Middle frontal gyrus (tissue), 1 donor: ENCODE results near the gene SLC43A2.
"Not testable (repeated sequence)": the region's sequence is repeated elsewhere in the genome, so short reads cannot be mapped to it uniquely, and the experiment has no call there.

ENCODE experiments used
- DNase-seq: peaks from one replicate; pipeline ENCODE4 v3.0.0-alpha.2; 2015; ENCODE audit warnings: low spot score; ENCODE audit errors: extremely low spot score

Gene SLC43A2

DNA sequence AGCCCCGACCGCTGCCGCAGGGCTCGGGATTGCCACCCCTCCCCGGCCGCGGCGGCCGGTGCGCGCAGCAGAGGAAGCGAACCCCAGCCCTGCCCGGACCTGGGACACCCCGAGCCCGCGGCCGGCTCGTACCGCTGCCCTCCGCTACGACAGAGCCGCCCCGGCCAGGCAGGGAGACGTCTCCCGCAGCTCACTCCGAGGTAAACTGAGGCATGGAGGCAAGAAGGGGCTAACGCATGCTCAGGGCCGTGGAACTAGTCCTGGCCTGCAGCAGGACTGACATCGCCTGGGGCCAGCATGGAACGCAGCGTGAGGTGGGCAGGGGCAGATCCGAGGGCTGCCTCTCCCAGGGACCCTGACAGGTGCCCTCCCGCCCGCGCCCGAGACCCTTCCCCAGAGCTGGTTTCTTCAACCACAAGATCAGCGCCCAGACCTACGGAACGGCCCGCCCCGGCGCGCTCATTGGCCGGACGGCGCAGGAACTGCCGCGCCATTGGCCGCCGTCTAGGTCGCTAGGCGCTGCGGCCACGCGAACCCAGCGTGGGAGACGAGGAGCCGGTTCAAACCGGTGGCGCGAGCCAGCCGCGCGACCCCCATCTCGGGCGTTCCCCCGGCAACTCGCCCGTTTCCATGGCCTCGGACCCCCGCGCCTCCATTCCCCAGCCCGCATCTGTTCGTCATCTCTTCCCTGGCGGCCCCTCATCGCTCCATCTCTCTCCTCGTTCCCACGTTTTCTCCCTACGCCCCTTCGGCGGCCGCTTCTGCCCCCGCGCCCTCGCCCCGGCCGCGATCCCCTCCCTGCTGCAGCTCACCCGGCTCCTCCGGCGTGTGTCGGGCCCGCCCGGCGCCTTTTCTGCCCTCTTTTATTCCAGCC is at the start of gene SLC43A2:
SLC43A2 (minus strand) TSS at position 853 of the 874 bp plus-strand sequence. CDS start 960 bp downstream, outside the sequence.
- DNase-seq, result peak; percentile 77

DNA sequence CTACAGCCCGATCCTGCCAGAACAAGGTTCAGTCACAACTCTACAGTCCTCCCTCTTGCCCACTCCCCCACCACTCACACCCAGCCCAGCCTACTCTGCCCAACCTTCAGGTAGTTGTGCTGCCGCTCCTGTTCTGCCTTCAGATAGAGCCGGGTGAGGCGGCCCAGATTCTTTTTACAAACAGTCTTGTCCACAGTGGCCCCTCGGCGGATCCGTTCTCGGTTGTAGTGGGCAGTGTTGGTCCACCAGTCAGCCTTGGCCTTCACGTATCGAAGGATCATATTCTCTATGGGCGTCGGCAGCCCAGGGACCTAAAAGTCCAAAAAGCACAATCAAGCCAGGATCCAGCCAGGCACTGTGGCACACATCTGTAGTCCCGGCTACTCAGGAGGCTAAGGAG is 47.8 kb upstream of the SLC43A2 start:
- no peak for DNase-seq

DNA sequence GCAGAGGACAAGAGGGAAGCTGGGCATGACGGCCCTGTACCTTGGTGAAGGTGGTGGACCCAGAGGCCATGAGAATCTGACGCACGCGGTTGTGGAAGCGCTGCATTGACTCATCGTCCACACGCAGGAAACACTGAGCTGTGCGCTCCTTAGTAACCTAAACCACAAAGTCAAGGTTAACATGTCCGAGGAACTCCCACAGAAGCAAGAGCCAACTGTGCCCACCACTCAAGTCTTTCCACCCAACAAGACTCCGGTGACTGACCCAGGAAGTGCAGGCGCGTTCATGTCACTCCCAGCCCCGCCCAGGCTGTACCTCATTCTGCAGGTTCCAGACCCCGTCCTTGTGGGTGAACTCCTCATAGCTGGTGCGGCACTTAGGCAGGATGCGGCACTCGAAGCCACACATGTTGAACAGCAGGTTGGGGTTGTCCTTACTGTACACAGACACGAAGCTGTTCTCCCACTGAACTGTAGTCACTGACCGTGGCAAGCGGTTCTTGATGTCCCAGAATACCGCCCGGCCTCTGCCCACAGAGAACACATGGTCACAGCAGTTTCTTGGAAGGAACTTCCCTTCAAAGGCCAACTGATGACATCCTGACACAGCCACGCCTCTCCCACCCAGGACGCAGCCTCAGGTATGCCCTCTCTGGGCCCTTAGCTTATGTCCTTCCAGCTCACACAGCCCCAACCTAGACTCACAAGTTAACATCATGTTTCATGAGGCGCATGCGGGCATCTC is 44.6 kb upstream of the SLC43A2 start:
- no peak for DNase-seq

DNA sequence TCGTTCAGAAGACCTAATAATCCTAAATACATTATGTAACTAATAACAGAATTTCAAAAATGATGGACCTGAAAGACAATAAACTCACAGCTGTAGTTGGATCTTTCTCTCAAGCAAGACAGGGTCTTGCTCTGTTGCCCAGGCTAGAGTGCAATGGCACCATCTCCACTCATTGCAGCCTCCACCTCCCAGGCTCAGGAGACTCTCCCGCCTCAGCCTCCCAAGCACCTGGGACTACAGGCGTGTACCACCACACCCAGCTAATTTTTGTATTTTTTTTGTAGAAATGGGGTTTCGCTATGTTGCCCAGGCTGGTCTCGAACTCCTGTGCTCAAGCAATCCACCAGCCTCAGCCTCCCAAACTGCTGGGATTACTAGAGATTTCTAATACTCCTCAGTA is 35.3 kb upstream of the SLC43A2 start:
- not testable (repeated sequence) for DNase-seq

DNA sequence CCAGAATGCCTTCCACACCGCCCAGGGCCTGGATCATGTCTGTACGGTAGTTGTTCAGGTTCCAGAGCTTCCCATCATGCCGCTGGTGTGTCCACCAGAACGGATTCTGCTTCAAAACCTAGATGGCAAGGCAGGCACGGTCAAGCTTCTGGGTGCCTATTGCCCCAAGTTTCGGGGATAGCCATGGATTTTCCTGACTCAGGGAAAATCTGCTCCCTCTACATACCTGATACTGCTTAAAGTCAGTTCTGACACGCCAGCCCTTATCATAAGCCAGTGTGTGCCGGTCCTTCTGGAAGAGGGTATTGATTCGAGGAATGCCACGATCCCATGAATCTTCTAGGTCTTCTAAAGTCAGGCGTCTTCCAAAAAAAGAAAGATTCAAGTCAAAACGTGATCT is 32.4 kb upstream of the SLC43A2 start:
- no peak for DNase-seq

DNA sequence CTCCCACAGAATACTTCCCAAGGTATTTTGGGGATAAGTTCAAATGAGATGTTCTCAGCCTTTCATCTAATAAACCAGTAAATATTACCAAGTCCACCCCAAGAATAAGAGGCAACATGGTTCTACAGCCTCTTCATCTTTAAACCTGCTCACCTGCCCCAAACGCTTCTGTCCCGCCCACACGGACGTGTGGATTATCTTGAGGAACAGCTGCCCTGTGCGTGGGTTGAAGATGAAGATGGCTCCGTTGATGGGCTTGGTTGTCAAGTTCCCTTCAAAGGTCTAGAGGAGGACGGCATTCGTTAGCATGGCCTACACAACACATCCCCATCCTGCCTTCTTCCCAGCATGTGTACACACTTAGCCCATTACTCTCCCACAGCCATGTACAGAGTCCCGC is 29.5 kb upstream of the SLC43A2 start:
- no peak for DNase-seq

DNA sequence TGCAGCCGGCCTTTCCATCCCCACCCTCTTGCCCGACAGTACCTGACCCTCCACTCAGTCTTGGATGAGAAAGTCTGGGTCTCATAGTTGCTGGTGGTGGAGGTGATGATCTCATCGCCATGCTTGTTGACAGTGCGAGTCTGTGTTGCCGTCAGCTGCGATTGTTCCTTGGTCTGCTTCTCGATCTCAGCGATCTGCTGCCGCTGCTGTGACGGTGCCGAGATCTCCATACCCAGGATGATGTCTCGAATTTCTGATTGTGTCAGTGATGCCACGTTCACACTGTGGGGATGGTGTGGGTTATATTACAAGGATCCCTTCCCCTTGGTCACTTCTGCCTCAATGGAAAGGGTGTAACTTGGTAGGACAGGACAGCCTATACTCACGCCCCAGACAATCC is 25.1 kb upstream of the SLC43A2 start:
- DNase-seq, result no peak

DNA sequence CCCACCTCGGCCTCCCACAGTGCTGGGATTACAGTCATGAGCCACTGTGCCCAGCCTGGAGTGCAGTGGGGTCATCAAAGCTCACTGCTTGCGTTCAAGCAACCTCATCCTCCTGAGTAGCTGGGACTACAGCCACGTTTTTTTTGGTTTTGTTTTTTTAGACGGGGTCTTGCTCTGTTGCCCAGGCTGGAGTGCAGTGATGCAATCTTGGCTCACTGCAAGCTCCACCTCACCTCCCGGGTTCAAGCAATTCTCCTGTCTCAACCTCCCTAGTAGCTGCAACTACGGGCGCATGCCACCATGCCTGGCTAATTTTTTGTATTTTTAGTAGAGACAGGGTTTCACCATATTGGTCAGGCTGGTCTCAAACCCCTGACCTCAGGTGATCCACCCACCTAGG is 24.2 kb upstream of the SLC43A2 start:
- DNase-seq, result not testable (repeated sequence)

DNA sequence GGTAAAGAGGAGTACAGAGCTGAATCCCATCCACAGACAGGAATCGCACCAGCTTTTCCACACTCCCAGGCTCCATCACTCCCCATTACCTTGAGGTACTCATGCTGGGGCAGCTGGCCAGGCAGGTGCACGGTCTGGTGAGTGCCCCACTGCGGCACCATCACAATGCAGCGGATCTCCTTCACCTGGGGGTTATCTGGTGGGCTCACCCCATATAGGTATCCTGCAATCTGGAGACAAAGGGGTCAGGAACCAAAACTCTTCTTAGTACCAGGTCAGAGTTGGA is 22.9 kb upstream of the SLC43A2 start:
- DNase-seq, result no peak

DNA sequence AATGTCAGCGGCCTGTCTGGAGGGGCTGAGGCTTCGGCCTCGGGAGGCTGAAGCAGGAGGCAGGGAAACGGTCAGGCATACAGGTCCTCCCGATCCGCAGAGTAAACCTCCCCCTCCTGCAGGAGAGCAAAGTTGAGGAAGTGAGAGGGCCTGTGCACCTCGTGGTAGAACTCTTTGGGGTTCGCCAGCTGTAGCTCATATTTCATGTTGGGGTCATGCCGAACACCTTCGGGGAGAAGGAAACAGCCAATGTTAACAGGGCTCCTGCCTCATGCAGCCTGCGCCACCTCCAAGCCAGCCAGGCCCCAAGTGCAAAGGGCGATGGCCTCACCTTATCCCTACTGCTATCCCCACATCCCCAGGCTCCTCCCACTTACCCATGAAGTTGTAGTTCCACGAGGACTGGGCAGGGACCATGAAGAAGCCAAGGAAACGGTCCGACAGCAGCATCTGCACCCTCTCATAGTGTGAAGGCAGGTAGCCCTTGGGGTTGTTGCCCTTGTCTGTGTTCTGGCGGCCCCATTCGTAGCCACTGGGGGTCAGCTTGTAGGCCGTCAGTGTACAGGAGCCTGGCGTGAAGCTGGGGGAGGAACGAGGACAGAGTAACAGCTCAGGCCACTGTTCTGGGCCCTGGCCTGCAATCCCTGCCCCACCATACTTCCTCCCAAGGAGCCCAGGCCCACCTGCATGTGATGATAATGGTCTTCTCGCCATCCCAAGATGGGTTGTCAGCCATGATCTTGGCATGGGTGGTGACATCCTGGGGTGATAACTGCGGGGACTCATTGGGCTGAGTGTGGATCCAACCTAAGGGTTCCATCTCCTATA is 22.3 kb upstream of the SLC43A2 start:
- DNase-seq, result no peak

DNA sequence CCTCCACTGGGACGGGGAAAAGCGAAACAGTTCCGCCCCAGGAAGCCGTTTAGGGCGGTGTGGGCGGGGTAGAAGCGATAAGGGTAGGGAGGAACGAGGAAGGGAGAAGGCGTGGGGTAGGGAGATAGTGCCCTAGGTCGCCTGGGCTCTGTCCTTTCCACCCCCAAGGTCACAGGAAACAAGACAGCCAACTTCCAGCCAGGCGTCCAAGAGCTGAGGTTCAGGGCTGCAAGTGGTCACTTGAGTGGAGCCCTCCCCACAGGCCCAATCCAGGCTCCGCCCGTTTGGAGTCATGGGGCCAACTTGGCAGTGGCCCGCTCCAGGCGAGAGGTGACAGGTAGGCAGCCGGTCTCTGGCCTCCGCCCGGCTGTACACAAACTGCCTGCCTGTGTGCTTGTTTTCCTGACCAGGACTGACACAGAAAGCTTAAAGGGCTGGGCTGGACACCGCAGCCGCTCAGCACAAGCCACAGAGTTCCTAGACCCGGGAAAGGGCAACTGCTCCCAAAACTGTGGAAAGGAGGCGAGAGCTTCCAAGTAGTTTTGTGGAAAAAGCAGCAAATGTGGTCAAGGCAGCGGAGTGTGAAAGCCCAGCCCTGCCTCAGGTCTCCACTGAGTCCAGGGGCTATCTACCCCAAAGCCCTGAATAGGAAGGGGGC is 21.3 kb upstream of the SLC43A2 start, which contains the start of gene RILP:
RILP (minus strand) TSS at position 23 of the 658 bp plus-strand sequence. CDS start 62 bp downstream, outside the sequence.
- no peak for DNase-seq

DNA sequence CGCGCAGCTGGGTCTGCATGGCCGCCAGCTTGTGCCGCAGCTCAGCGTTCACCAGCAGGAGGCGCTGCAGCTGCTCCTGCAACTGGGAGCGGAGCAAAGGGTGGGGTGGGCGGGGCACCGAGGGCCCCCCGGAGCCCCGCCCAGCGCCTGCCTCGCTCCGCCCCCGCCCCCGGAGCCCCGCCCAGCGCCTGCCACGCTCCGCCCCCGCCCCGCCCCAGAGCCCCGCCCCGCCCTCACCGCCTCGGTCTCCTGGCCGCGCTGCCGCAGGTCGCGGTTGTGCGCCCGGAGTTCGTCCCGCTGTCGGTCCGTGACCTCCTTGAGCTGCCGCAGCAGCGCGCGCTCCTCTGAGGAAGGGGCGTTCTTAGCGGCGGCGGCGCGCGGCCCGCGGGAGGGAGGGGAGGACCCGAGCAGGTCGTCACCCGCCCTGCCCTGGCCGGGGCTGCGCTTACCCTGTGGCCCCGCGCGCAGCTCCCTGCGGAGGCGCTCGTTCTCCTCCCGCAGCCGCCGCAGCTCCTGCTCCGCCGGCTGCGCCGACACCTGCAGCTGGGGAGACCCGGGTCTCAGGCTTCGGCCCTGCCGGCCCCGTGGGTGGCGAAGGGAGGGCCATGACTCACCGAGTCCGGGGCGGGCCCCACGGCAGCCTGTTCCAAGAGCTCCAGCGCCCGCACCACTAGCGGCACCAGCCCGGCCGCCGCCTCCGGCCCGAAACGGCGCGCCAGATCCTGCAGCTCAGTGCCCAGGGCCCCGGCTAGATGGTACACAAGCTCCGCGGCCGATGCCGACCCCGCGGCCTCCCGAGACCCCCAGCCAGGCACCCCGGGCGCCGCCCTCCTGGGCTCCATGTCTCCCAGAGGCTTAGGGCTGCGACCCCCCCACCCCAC is 20.6 kb upstream of the SLC43A2 start:
- DNase-seq, result peak; percentile 93

DNA sequence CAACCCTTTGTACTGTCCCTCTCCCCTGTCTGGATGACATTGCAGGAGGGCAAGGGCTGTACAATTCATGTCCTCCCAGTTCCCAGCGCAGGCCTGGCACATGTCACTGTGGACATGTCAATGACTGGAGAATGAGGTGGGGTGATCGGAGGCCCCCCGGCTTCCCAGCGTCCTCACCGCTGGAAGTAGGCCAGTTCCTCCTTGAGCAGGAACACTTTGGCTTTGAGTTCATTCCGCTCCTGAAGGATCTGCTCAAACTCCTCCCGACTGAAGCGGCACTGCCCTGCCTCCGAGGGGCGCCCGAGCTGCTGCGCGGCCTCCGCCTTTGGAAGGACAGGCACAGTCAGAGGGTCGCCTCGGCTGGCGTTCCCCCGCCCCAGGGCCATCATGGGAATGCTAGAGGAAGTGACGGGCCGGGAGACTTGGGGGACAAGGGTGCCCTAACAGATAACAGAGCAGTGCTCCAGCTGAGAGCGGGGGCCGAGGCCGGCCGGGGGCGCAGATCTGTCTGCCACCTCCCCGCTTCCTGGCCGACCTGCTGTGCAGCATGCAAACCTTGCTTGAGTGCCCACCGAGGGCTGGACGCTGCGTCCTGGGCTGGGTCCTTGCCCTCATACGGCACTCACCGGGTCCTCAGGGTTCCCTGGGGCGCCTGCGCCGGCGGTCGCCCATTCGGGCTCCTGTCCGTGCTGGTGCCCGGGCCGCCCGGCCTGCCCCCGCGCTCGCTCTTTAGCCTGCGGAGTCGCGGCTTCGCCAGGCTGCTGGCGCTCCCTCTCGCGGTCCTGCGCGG is 19.7 kb upstream of the SLC43A2 start:
- no peak for DNase-seq

DNA sequence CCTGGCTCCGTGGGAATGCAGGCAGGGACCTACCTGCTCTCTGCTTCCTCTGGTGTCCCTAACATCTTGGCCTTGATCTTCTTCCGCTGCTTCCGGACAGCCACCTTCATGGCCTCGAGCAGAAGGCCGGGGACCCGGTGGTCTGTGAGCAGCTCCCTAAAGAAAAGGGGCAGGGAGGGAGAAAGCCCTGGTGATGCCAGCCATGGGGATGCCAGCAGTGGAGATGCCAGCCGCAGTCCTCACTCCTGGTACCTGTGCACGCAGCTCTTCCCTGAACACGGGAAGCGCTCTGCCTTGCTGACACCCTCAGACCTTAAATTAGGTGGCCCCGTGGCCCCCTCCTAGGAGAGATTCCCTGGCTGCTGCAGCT is 19.2 kb upstream of the SLC43A2 start:
- no peak for DNase-seq

DNA sequence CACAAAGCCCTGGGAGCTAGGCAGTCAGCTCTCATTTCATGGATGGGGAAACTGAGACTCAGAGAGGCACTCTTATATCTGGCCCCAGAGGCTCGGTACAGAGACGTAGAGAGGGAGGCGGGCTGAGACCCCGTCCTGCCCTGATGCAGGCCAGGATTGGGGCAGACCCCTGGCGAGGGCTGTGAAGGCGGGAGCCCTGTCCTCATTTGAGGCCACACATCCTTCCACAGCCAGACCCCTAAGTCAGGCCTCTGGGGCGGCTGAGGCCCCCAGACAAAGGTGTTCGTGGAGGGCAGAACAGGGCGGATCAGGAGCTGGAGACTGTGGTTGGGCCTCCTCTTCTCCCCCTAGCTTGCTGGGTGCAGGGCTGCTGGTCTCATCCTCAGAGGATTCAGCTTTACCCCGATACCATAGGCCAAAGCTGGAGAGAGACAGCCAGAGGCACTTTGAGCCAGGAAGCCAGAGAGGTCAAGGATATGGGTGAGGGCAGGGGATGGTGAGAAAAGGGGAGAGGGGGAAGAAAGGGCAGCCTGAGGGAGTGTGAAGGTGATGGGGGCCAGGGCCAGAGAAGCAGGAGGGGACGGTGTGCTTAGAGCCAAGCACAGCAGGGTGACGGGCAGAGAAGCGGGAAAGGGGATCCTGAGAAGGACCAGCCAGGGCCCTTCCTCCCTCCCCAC is 17.7 kb upstream of the SLC43A2 start:
- no peak for DNase-seq

DNA sequence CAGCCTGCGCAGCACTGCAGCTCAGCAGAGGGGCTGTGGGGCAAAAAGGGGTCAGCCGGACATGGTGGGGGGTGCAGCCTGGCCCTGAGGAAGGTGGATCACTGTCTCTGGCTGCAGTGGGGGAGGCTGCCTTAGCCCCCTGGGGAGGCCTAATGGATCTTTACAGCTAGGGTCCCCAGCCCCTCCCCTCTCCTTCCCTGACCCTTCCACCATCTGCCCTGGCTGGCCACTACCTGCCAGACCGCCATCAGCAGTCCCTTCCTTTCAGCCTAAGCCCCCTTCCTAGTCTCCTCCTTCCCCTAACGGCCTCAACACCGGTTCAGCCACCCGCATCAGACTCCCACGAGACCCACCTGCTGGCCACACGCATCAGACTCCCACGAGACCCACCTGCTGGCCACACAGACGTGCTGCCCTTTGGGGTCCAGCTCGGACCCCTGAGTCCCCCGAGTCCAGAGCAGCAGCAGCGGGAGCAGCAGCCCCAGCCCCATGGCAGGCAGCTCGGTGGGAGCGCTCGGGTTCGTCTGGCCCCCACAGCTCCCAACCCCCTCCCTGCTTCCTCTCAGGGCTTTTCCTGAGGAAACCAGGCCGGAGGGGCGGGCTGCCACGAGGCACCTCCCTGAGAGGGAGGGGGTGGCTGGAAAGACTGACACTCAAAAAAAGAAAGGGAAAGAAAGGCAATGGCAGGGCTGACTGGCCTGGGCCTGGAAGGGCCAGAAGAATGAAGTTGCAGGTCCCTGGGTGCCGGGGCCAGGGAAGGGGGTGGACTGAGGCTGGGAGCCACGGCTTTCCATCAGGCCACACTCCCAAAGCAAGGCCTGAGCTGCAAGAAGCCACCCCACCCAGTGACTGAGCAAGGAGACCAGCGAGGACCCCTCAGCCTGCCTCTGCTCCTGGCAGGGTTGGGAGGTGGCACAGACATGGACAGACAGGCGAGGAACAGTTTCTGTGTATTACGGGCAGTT is 16.9 kb upstream of the SLC43A2 start, which contains the start of gene SCARF1:
SCARF1 (minus strand) TSS at position 526 of the 965 bp plus-strand sequence; CDS start at position 491, 35 bp downstream.
- no peak for DNase-seq

DNA sequence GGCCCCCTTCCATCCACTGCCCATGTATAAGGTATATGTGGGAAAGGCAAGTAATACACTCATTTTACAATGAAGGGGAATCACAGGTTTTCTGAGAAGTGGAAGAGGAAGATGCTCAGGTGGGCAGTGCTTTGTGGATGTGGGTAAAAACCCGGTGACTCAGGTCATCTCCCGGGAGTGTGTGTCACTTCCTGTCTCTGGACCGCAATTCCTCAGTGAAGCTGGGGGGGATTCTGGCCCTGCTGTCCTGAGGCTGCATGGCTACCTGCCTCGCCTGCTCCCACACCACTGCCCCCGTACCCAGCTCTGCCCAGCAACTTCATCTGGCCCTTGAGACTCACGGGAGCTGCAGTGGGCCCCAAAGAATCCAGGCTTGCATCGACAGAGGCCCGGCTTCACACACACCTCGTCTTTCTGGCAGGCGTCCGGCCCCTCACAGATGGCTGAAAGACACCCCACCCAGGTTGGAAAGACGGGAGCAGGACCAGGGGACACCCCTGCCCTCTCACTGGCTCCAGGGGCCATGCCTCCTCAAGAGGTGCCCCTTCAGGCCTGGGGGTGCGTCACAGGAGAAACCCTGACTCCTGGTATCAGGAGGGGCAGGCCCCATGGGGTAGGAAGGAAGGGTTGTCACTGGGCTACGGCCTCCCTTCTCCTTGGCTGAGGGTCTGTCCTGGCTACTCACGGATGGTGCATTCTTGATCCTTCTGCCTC is 16.0 kb upstream of the SLC43A2 start:
- no peak for DNase-seq
